DOHH2 (cell line): Measurements from ENCODE around the gene ABCA1.

Experiments
- H3F3A ChIP-seq: fragments of 200-600 bp; sonication (generic), shearing (Covaris generic); 2 replicates; pipeline ENCODE4 v1.6.0; 2016; ENCODE audit warnings: antibody characterized with exemption, mild to moderate bottlenecking; ENCODE audit not compliant: control insufficient read depth, insufficient read depth
- H3K27ac ChIP-seq: fragments of 200-600 bp; sonication (generic); 2 replicates; pipeline ENCODE4 v1.5.1; 2014; ENCODE audit warnings: low read depth, mild to moderate bottlenecking, low read length, moderate library complexity
- H3K27me3 ChIP-seq: fragments of 200-600 bp; sonication (generic); 2 replicates; pipeline ENCODE4 v1.6.1; 2014; ENCODE audit warnings: mild to moderate bottlenecking, low read length, mixed read lengths; ENCODE audit not compliant: control insufficient read depth
- H3K36me3 ChIP-seq: fragments of 200-600 bp; sonication (generic); 2 replicates; pipeline ENCODE4 v1.6.1; 2014; ENCODE audit warnings: mild to moderate bottlenecking, low read length, moderate library complexity, mixed read lengths; ENCODE audit not compliant: control insufficient read depth
- H3K4me1 ChIP-seq: fragments of 200-600 bp; sonication (generic); 2 replicates; pipeline ENCODE4 v1.6.1; 2014; ENCODE audit warnings: mild to moderate bottlenecking, low read length, mixed read lengths; ENCODE audit not compliant: control insufficient read depth
- H3K4me2 ChIP-seq: fragments of 200-600 bp; sonication (generic); 2 replicates; pipeline ENCODE4 v1.6.0; 2014; ENCODE audit warnings: mild to moderate bottlenecking, low read length, moderate library complexity
- H3K4me3 ChIP-seq: fragments of 200-600 bp; sonication (generic); 2 replicates; pipeline ENCODE4 v1.5.1; 2014; ENCODE audit warnings: mild to moderate bottlenecking, low read length, mixed read lengths
- H3K79me2 ChIP-seq: fragments of 200-600 bp; sonication (generic); 2 replicates; pipeline ENCODE4 v1.6.1; 2014; ENCODE audit warnings: mild to moderate bottlenecking, low read length, mixed read lengths; ENCODE audit not compliant: control insufficient read depth
- H3K9me2 ChIP-seq: fragments of 200-600 bp; sonication (generic); replicated peaks from 2 replicates; pipeline ENCODE4 v1.6.1; 2014; ENCODE audit warnings: mild to moderate bottlenecking, low read length, mixed read lengths; ENCODE audit not compliant: control insufficient read depth
- H3K9me3 ChIP-seq: fragments of 200-600 bp; sonication (generic); 2 replicates; pipeline ENCODE4 v1.6.1; 2014; ENCODE audit warnings: antibody characterized with exemption, low read length, mixed read lengths; ENCODE audit not compliant: control insufficient read depth, insufficient read depth
- H4K20me1 ChIP-seq: fragments of 200-600 bp; sonication (generic); 2 replicates; pipeline ENCODE4 v1.6.0; 2014; ENCODE audit warnings: low read depth, mild to moderate bottlenecking, antibody characterized with exemption, low read length, moderate library complexity; ENCODE audit not compliant: control insufficient read depth, insufficient read depth
- CTCF ChIP-seq: fragments of 200-600 bp; sonication (generic); IDR thresholded peaks from one replicate; pipeline ENCODE4 v1.5.1; 2014; ENCODE audit warnings: antibody characterized with exemption, mild to moderate bottlenecking, low read depth, low read length; ENCODE audit not compliant: poor library complexity, severe bottlenecking
- EZH2phosphoT487 ChIP-seq: fragments of 200-600 bp; sonication (generic); IDR thresholded peaks from 2 replicates; pipeline ENCODE4 v1.6.1; 2017; ENCODE audit warnings: borderline replicate concordance, mild to moderate bottlenecking, antibody characterized with exemption, low read length, moderate library complexity, mixed read lengths

Gene ABCA1

DNA sequence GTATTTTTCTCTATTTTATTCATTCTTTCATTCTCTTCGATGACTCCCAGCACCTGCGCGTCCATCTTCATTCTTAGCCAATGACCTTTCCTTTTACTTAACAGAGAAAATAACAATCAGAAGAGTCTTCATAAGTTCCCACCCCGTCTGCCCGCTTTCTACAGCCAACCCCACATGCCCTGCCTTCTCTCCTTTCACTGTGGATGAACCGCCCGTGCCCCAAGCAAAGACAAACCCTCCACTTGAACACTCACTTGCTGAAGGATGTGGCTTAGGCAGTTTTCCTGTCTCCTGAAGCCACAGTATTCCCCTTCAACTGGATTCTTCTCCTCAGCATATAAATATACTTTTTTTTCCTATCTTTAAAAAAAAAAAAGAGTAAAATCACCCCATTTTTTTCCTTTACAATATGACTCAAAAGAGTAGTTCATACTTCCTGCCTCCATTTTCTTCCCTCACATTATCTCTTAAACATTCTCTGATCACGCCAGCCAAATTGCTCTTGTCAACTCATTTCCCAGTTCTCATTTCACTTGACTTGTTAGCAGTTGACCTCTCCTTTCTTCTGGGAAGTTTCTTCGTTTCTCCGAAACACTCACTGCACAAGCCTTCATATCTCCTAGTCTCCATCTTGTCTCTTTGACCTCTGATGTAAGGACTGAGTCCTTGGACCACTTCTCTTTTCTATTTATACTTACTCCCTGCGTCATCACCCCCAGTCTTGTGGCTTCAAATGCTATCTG lies 153.0 kb downstream of the ABCA1 start:
- H3K4me1 ChIP-seq = peaks cover 64% of the 10 kb centered on the region
- H3K9me3 ChIP-seq = no peaks in the 10 kb centered on the region
- H4K20me1 ChIP-seq = no peaks in the 10 kb centered on the region
- H3K79me2 ChIP-seq = peaks cover 45% of the 10 kb centered on the region
- TF ChIP-seq EZH2phosphoT487 = no peak
- TF ChIP-seq CTCF = no peak
- peak overlapping the region; percentile 95 for H3K27ac ChIP-seq
- peaks cover 45% of the 10 kb centered on the region for H3K36me3 ChIP-seq
- no peaks in the 10 kb centered on the region for H3K9me2 ChIP-seq
- no peaks in the 10 kb centered on the region for H3K27me3 ChIP-seq
- peak overlapping the region; percentile 74 for H3K4me3 ChIP-seq
- peaks cover 30% of the 10 kb centered on the region for H3F3A ChIP-seq
- H3K4me2 ChIP-seq = peak overlapping the region; percentile 68

- H3K27me3 ChIP-seq = no peaks in the 10 kb centered on the region
- peaks cover 37% of the 10 kb centered on the region for H3F3A ChIP-seq
- peaks cover 45% of the 10 kb centered on the region for H3K79me2 ChIP-seq
- H3K27ac ChIP-seq = peak overlapping the region; percentile 95
- H3K9me3 ChIP-seq = no peaks in the 10 kb centered on the region
- no peaks in the 10 kb centered on the region for H4K20me1 ChIP-seq
- peak overlapping the region; percentile 74 for H3K4me3 ChIP-seq
- peaks cover 70% of the 10 kb centered on the region for H3K4me1 ChIP-seq
- no peaks in the 10 kb centered on the region for H3K9me2 ChIP-seq
- TF ChIP-seq EZH2phosphoT487 (no peak), CTCF (no peak)
- H3K4me2 ChIP-seq = peak overlapping the region; percentile 68
- peaks cover 45% of the 10 kb centered on the region for H3K36me3 ChIP-seq
Measured at GRCh38 chr9:104774132-104774531, 153.8 kb downstream of the ABCA1 start.

DNA sequence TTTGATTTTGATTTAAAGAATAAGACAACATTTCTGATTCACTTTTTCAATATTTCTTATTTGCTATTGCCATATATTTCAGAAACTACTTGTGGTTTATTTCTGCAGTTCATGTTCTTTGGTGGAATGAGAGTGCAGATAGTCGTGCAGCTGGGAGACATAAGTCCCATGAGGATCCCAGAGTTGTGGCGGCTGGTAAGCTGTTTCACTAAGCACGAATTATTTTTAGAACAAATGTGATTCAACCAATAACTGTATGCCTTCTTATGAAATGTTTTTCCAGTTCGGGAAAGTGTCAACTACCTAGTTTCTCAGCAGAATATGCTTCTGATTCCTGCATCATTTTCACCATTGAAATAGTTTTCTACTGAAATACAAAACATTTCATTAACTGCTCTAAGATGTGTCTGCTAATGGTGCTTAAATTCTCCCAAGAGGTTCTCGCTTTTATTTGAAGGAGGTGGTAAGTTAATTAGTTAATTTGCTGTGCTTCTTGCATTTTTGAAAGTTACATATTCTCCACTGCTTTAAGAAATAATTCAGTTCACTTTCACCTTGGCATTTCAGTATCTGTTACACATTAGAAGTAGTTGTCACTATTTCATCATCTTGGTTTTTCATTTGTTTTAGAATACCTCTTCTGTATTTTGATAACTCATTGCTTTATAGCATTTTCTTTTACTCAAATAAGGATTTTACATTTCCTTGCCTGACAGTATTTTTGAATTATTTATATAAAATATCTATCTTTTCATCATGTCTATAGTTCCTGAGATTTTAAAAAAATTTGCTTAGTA lies 155.0 kb downstream of the ABCA1 start:
- peaks cover 33% of the 10 kb centered on the region for H3F3A ChIP-seq
- no peak for TF ChIP-seq EZH2phosphoT487
- no peak for TF ChIP-seq CTCF
- H3K9me3 ChIP-seq = no peaks in the 10 kb centered on the region
- H3K27ac ChIP-seq = peak overlapping the region; percentile 95
- H3K79me2 ChIP-seq = peaks cover 50% of the 10 kb centered on the region
- H3K9me2 ChIP-seq = no peaks in the 10 kb centered on the region
- peaks cover 54% of the 10 kb centered on the region for H3K36me3 ChIP-seq
- peak overlapping the region; percentile 68 for H3K4me2 ChIP-seq
- H3K4me3 ChIP-seq = peak overlapping the region; percentile 74
- H3K4me1 ChIP-seq = peaks cover 80% of the 10 kb centered on the region
- H3K27me3 ChIP-seq = no peaks in the 10 kb centered on the region
- no peaks in the 10 kb centered on the region for H4K20me1 ChIP-seq
